HepG2 (cell line): ENCODE data around the gene PHKB. TPM values are rescaled to one million over a fixed set of nuclear protein-coding genes. Genes with fewer than 3 reads are reported as not detected.

Experiments used
- HIVEP1 ChIP-seq: sonication (generic); formaldehyde crosslinking; IDR thresholded peaks from 2 replicates; pipeline ENCODE4 v1.4.0; 2020; ENCODE audit warnings: mild to moderate bottlenecking, missing genetic modification reagents
- SNAPC4 ChIP-seq: sonication (generic); formaldehyde crosslinking; IDR thresholded peaks from 2 replicates; pipeline ENCODE4 v1.4.0; 2020; ENCODE audit warnings: mild to moderate bottlenecking, missing genetic modification reagents
- SUZ12 ChIP-seq: fragments of 150-350 bp; IDR thresholded peaks from 2 replicates; pipeline ENCODE4 v1.6.1; 2014; ENCODE audit warnings: low read depth, low read length
- ZNF275 ChIP-seq: sonication (generic); formaldehyde crosslinking; IDR thresholded peaks from 2 replicates; pipeline ENCODE4 v1.8.0; 2022; ENCODE audit warnings: missing genetic modification reagents, mild to moderate bottlenecking, inconsistent platforms, borderline replicate concordance
- ZNF362 ChIP-seq: sonication (generic); formaldehyde crosslinking; IDR thresholded peaks from 2 replicates; pipeline ENCODE4 v1.4.0; 2020; ENCODE audit warnings: missing genetic modification reagents, mild to moderate bottlenecking, borderline replicate concordance
- ZNF570 ChIP-seq: sonication (generic); formaldehyde crosslinking; IDR thresholded peaks from 2 replicates; pipeline ENCODE4 v1.4.0; 2020; ENCODE audit warnings: mild to moderate bottlenecking, missing genetic modification reagents, borderline replicate concordance
- ZNF589 ChIP-seq: sonication (generic); formaldehyde crosslinking; conservative IDR thresholded peaks from 2 replicates; pipeline ENCODE4 v1.8.0; 2022; ENCODE audit warnings: mild to moderate bottlenecking, moderate library complexity, missing genetic modification reagents
- ZNF646 ChIP-seq: sonication (generic); formaldehyde crosslinking; IDR thresholded peaks from 2 replicates; pipeline ENCODE4 v1.9.0; 2021; ENCODE audit warnings: mild to moderate bottlenecking, missing genetic modification reagents
- polyA plus RNA-seq, 8 experiments: library from polyadenylated mRNA; depleted of rRNA in 3 of 8; stranded (reverse) in 7 of 8; unstranded in 1 of 8; fragments of >200 nt; fragmentation: Illumina TruSeq in 4 of 8; extraction: Trizol in 4 of 8; gene quantifications; 2 replicates each; pipeline versions ENCODE4 v1.2.1 to v1.2.3, GENCODE V29; 2011 to 2016; ENCODE audit warnings: low read depth in 4 of 8, missing spikeins in 1 of 8, mixed read lengths in 1 of 8; ENCODE audit not compliant: insufficient read depth in 1 of 8
- total RNA-seq, 5 experiments: library from RNA; depleted of rRNA; stranded (reverse); fragments of >200 nt; fragmentation: Illumina TruSeq; extraction: Trizol; gene quantifications; 2 replicates each; pipeline ENCODE4 v1.2.3, GENCODE V29; 2016; ENCODE audit warnings: low read depth in 1 of 5
- TF ChIP-seq, protein P1 (sequence below): sonication (generic); formaldehyde crosslinking; IDR thresholded peaks from 2 replicates; pipeline ENCODE4 v1.9.0; 2021; ENCODE audit warnings: missing genetic modification reagents, borderline replicate concordance

The PHKB gene
- total and polyA plus RNA-seq, 2 of the 13 experiments (the other 11 are each of a cell fraction or from before 2014, with no cell fraction given), result 66.0 to 80.8 TPM

DNA sequence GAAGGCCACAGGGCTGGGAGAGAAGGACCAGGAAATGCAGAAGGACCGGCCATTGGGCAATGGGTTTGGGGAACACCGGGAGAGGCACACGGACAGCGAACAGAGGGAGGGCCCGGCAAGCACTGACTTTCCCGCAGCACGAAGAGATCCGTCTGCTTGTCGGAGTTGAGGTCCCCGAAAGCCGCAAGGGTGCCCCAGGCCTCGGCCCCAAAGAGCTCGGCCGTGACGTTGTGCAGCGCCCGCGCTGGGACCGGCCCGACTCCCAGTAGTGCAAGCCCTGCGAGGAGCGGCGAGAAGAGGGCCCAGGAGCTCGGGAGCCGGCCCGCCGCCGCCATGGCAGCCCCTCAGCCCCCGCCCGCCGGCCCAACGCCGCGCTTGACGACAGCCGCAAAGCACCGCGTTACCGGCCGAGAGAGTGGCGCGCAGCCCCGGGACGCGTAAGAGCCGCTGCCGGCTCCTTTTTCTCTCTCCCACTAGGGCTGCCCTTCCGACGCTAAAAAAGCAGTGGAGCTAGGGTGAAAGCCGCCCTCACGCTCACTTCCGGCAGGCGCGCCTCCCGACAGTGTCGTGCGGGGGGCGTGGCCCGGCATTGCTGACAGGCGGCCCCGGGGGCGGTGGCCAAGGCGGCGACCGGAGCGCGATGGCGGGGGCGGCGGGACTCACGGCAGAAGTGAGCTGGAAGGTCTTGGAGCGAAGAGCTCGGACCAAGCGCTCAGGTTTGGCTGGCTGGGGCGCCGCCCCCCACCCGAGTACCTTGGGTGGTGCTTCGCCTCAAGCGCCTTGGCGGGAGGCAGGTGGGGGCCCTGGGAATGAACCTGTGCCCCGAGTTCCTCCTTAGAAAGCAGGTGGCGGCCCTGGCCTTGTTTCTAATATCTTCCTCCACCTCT lies at the start of gene PHKB, which contains the start of gene ITFG1 (continued):
- no peak for TF ChIP-seq ZNF646 (CRISPR knock-in tag)
- no peak for TF ChIP-seq SUZ12
- TF ChIP-seq, protein P1, sequence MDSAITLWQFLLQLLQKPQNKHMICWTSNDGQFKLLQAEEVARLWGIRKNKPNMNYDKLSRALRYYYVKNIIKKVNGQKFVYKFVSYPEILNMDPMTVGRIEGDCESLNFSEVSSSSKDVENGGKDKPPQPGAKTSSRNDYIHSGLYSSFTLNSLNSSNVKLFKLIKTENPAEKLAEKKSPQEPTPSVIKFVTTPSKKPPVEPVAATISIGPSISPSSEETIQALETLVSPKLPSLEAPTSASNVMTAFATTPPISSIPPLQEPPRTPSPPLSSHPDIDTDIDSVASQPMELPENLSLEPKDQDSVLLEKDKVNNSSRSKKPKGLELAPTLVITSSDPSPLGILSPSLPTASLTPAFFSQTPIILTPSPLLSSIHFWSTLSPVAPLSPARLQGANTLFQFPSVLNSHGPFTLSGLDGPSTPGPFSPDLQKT, result peak; percentile 75; the same call in 1 of the 2 replicates
- no peak; the same call in 1 of the 2 replicates for TF ChIP-seq ZNF570 (CRISPR knock-in tag)
- TF ChIP-seq ZNF275, result peak; percentile 81
- TF ChIP-seq HIVEP1 (CRISPR knock-in tag), result no peak
- 0 out of 2 replicates have a peak, but pooled peaks have one; percentile 62 for TF ChIP-seq ZNF589 (CRISPR knock-in tag)
- TF ChIP-seq SNAPC4 (CRISPR knock-in tag), result no peak
- peak; percentile 70 for TF ChIP-seq ZNF362 (CRISPR knock-in tag)
